Measurements from ENCODE around the gene TP53I13. TPM values are rescaled to one million over a fixed set of nuclear protein-coding genes. Genes with fewer than 3 reads are reported as not detected.

Gene TP53I13
- total and polyA plus RNA-seq, 5 donors from 2014 or later: 22.2 to 87.4 (median 28.6) TPM

DNA sequence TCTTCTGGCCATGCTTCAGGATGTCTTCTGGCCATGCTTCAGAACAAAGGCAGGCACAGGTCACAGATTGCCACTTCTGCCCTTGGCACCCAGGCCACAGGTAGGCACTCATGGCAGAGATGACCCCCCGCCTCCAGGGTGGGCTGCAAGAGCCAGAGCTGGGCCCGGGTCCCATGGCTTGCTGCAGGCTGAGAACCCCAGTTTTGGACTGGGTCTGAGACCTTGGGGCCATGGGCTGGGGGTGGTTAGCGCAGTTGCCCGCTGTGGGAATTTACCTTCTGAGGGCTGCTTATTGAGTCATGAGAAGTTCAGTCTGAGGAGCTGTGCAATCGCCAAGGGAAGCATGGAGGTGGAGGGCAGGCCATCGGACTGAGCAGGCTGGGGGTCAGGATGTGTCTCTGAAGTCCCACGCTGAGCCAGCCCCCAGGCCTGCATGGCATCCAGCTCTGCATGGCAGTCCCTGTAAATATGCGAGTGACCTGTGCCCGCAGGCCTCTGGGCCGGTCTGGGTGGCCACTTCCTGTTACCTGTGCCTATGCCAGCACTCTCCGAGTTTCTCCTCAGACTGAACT is 26.1 kb downstream of the TP53I13 start:
- H3K27ac ChIP-seq (ENCODE audit: insufficient read depth, low read length, poor library complexity, severe bottlenecking): no peak overlapping the region
- H3K4me3 ChIP-seq (ENCODE audit: low read depth, low read length): no peak overlapping the region
- Mint-ChIP-seq H3K36me3 (no peaks in the 10 kb centered on the region), H3K27ac (no peak overlapping the region), H3K4me3 (peak overlapping the region; percentile 76 to 94 (median 81)), H3K27me3 (no peaks in the 10 kb centered on the region), H3K9me3 (no peaks in the 10 kb centered on the region), H3K4me1 (peaks cover 0 to 42% (median 19%) of the 10 kb centered on the region in 4 donors)
- DNase-seq: no peak
- H3K36me3 ChIP-seq (ENCODE audit: control insufficient read depth, insufficient read depth, low read length): no peaks in the 10 kb centered on the region
- peaks cover 44% of the 10 kb centered on the region for H3K4me1 ChIP-seq (ENCODE audit: control insufficient read depth, insufficient read depth, low read length, poor library complexity, severe bottlenecking)
- no peaks in the 10 kb centered on the region for H3K27me3 ChIP-seq (ENCODE audit: control insufficient read depth, insufficient read depth, low read length)
- ATAC-seq (ENCODE audit: low read depth in 2 of 2): no peak
- H3K9me3 ChIP-seq (ENCODE audit: control insufficient read depth in 2 of 2, low read length in 2 of 2): no peaks in the 10 kb centered on the region

DNA sequence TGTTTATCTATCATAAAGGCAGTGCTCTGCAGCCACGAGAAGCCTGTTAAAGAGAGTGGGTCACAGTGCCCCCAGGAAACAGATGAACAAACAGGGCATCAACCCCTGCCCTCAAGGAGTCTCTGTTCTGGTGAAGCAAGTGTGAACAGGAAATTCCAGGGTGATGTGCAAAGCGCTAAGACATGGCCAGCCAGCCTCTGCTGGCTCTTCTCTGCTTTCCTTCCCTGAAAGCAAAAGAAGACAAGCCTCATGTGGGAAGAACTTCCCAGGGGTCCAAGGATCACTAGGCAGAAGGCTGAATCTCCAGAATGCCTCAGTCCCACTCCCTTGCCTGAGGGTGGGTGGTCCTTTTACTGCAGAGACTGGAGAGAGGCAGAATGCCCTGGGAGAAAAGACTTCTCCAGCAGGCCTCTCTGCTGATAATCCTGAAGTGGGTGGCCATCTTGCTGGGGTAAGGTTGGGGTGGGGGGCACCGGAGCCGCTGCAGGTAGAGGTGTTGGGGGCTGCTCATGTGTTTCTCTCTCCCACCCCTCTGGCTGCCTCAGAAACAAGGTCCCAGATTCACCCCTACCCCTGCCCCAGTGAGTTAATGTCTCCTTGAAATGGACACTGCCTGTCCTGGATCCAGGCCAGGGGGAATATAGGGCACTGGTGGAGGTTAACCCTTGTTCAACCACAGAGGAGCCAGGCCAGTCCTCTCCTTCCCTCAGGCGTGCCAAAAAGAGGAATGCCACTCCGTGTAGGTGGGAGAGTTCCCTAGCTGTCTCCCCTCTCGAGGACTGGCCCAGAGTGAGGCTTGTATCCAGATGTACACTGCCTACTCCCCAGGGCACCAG is 26.8 kb downstream of the TP53I13 start:
- no peak overlapping the region for H3K27ac Mint-ChIP-seq
- no peaks in the 10 kb centered on the region for H3K27me3 ChIP-seq (ENCODE audit: control insufficient read depth, insufficient read depth, low read length)
- no peaks in the 10 kb centered on the region for H3K9me3 Mint-ChIP-seq
- DNase-seq: no peak
- peaks cover 37% of the 10 kb centered on the region for H3K4me1 ChIP-seq (ENCODE audit: control insufficient read depth, insufficient read depth, low read length, poor library complexity, severe bottlenecking)
- H3K36me3 Mint-ChIP-seq: no peaks in the 10 kb centered on the region
- ATAC-seq (ENCODE audit: low read depth in 2 of 2): no peak
- H3K36me3 ChIP-seq (ENCODE audit: control insufficient read depth, insufficient read depth, low read length): no peaks in the 10 kb centered on the region
- no peak overlapping the region for H3K4me3 ChIP-seq (ENCODE audit: low read depth, low read length)
- no peak overlapping the region for H3K27ac ChIP-seq (ENCODE audit: insufficient read depth, low read length, poor library complexity, severe bottlenecking)
- H3K27me3 Mint-ChIP-seq: no peaks in the 10 kb centered on the region
- no peaks in the 10 kb centered on the region for H3K9me3 ChIP-seq (ENCODE audit: control insufficient read depth in 2 of 2, low read length in 2 of 2)
- peak overlapping the region; percentile 10 to 77 (median 72) for H3K4me3 Mint-ChIP-seq
- peaks cover 0 to 36% (median 16%) of the 10 kb centered on the region in 4 donors for H3K4me1 Mint-ChIP-seq

GRCh38 chr17:29595943-29596774 is 27.7 kb downstream of the TP53I13 start:
- Mint-ChIP-seq H3K4me1 (peaks cover 0 to 28% (median 15%) of the 10 kb centered on the region in 4 donors), H3K27ac (no peak overlapping the region), H3K36me3 (no peaks in the 10 kb centered on the region), H3K27me3 (no peaks in the 10 kb centered on the region), H3K9me3 (no peaks in the 10 kb centered on the region), H3K4me3 (no peak overlapping the region)
- H3K9me3 ChIP-seq (ENCODE audit: control insufficient read depth in 2 of 2, low read length in 2 of 2): no peaks in the 10 kb centered on the region
- H3K4me3 ChIP-seq (ENCODE audit: low read depth, low read length): no peak overlapping the region
- ATAC-seq (ENCODE audit: low read depth in 2 of 2): no peak
- peaks cover 28% of the 10 kb centered on the region for H3K4me1 ChIP-seq (ENCODE audit: control insufficient read depth, insufficient read depth, low read length, poor library complexity, severe bottlenecking)
- H3K27me3 ChIP-seq (ENCODE audit: control insufficient read depth, insufficient read depth, low read length): no peaks in the 10 kb centered on the region
- DNase-seq: no peak
- no peaks in the 10 kb centered on the region for H3K36me3 ChIP-seq (ENCODE audit: control insufficient read depth, insufficient read depth, low read length)
- no peak overlapping the region for H3K27ac ChIP-seq (ENCODE audit: insufficient read depth, low read length, poor library complexity, severe bottlenecking)

DNA sequence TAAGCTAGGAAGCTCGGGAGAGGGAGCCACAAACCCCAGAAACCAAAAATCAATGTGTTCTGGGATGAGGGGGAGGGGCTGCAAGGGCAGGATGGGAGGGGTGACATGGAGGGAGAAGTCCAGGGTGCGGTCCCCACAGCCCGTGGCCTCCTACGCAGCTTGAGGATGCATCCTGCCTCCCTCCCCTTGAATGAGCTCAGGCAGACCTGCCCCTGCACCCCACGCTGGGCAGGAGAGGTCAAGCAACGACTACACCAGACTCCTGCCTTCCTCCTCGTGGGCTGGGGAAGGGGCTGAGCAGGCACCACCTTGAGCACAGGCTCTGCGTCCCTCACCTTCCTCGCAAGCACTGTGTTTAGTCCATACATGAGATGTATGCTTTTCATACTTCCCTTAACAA is 28.3 kb downstream of the TP53I13 start:
- Histone ChIP-seq H3K36me3 (ENCODE audit: control insufficient read depth, insufficient read depth, low read length) (no peaks in the 10 kb centered on the region), H3K4me3 (ENCODE audit: low read depth, low read length) (no peak overlapping the region), H3K27me3 (ENCODE audit: control insufficient read depth, insufficient read depth, low read length) (no peaks in the 10 kb centered on the region), H3K4me1 (ENCODE audit: control insufficient read depth, insufficient read depth, low read length, poor library complexity, severe bottlenecking) (peaks cover 22% of the 10 kb centered on the region), H3K27ac (ENCODE audit: insufficient read depth, low read length, poor library complexity, severe bottlenecking) (no peak overlapping the region), H3K9me3 (ENCODE audit: control insufficient read depth in 2 of 2, low read length in 2 of 2) (no peaks in the 10 kb centered on the region)
- H3K9me3 Mint-ChIP-seq: no peaks in the 10 kb centered on the region
- ATAC-seq (ENCODE audit: low read depth in 2 of 2) (no peak), DNase-seq (no peak)
- H3K4me1 Mint-ChIP-seq: peaks cover 0 to 21% (median 11%) of the 10 kb centered on the region in 4 donors
- H3K27ac Mint-ChIP-seq: no peak overlapping the region
- H3K36me3 Mint-ChIP-seq: no peaks in the 10 kb centered on the region
- H3K27me3 Mint-ChIP-seq: no peaks in the 10 kb centered on the region
- peak overlapping the region in 1 of 4 donors; percentile 51 for H3K4me3 Mint-ChIP-seq

- no peak overlapping the region for H3K27ac ChIP-seq (ENCODE audit: insufficient read depth, low read length, poor library complexity, severe bottlenecking)
- no peaks in the 10 kb centered on the region for H3K36me3 ChIP-seq (ENCODE audit: control insufficient read depth, insufficient read depth, low read length)
- ATAC-seq (ENCODE audit: low read depth in 2 of 2) (no peak), DNase-seq (no peak)
- Mint-ChIP-seq H3K9me3 (no peaks in the 10 kb centered on the region), H3K27ac (no peak overlapping the region), H3K27me3 (no peaks in the 10 kb centered on the region), H3K4me3 (peak overlapping the region in 1 of 4 donors; percentile 51), H3K36me3 (no peaks in the 10 kb centered on the region), H3K4me1 (peaks cover 0 to 14% (median 8%) of the 10 kb centered on the region in 4 donors)
- no peak overlapping the region for H3K4me3 ChIP-seq (ENCODE audit: low read depth, low read length)
- no peaks in the 10 kb centered on the region for H3K9me3 ChIP-seq (ENCODE audit: control insufficient read depth in 2 of 2, low read length in 2 of 2)
- H3K27me3 ChIP-seq (ENCODE audit: control insufficient read depth, insufficient read depth, low read length): no peaks in the 10 kb centered on the region
- H3K4me1 ChIP-seq (ENCODE audit: control insufficient read depth, insufficient read depth, low read length, poor library complexity, severe bottlenecking): peaks cover 14% of the 10 kb centered on the region
Measured at GRCh38 chr17:29597361-29598172, 29.1 kb downstream of the TP53I13 start.

DNA sequence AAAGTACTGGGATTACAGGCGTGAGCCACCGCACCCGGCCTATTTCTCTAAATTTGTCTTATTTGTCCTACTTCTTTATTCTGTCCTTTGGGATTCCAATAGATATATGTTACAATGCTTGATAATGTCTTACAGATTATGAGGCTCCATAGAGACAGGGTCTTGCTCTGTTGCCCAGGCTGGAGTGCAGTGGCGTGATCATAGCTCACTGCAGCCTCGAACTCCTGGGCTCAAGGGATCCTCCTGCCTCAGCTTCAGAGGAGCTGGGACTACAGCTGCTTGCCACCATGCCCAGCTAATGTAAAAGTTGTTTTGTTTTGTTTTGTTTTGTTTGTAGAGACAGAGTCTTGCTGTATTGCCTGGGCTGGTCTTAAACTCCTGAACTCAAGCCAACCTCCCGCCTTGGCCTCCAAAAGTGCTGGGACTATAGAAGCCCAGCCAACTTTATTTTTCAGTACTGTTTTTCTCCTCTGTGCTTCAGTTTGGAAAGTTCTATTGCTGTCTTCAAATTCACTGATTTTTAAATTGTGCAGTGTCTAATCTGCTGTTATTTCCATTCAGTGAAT is 34.7 kb downstream of the TP53I13 start:
- H3K9me3 Mint-ChIP-seq: no peaks in the 10 kb centered on the region
- Histone ChIP-seq H3K27me3 (ENCODE audit: control insufficient read depth, insufficient read depth, low read length) (no peaks in the 10 kb centered on the region), H3K4me3 (ENCODE audit: low read depth, low read length) (no peak overlapping the region), H3K36me3 (ENCODE audit: control insufficient read depth, insufficient read depth, low read length) (no peaks in the 10 kb centered on the region), H3K27ac (ENCODE audit: insufficient read depth, low read length, poor library complexity, severe bottlenecking) (no peak overlapping the region), H3K9me3 (ENCODE audit: control insufficient read depth in 2 of 2, low read length in 2 of 2) (no peaks in the 10 kb centered on the region), H3K4me1 (ENCODE audit: control insufficient read depth, insufficient read depth, low read length, poor library complexity, severe bottlenecking) (no peaks in the 10 kb centered on the region)
- no peak overlapping the region for H3K4me3 Mint-ChIP-seq
- peaks cover 0 to 6% (median 4%) of the 10 kb centered on the region in 4 donors for H3K4me1 Mint-ChIP-seq
- H3K27ac Mint-ChIP-seq: no peak overlapping the region
- ATAC-seq (ENCODE audit: low read depth in 2 of 2): no peak
- no peak for DNase-seq
- no peaks in the 10 kb centered on the region for H3K27me3 Mint-ChIP-seq
- H3K36me3 Mint-ChIP-seq: no peaks in the 10 kb centered on the region
